GM18873 (cell line): ENCODE results near the gene DUSP28.
A peak's percentile ranks its signal among the peaks of the same experiment; 100 is the strongest.
"Not testable (repeated sequence)": the region's sequence is repeated elsewhere in the genome, so short reads cannot be mapped to it uniquely, and the experiment has no call there.

Experiments
- ATAC-seq: cut with Tn5 transposase; IDR thresholded peaks from one replicate; pipeline ENCODE4 v1.9.1; 2021; ENCODE audit warnings: mild to moderate bottlenecking, moderate library complexity, moderate number of reproducible peaks; ENCODE audit not compliant: unreplicated experiment, low FRiP score

The DUSP28 gene

GRCh38 chr2:240560084-240560479 is at the start of gene DUSP28:
DUSP28 (plus strand) TSS chr2:240560357; CDS start chr2:240560685, 328 bp downstream.
- ATAC-seq = peak; percentile 32

DNA sequence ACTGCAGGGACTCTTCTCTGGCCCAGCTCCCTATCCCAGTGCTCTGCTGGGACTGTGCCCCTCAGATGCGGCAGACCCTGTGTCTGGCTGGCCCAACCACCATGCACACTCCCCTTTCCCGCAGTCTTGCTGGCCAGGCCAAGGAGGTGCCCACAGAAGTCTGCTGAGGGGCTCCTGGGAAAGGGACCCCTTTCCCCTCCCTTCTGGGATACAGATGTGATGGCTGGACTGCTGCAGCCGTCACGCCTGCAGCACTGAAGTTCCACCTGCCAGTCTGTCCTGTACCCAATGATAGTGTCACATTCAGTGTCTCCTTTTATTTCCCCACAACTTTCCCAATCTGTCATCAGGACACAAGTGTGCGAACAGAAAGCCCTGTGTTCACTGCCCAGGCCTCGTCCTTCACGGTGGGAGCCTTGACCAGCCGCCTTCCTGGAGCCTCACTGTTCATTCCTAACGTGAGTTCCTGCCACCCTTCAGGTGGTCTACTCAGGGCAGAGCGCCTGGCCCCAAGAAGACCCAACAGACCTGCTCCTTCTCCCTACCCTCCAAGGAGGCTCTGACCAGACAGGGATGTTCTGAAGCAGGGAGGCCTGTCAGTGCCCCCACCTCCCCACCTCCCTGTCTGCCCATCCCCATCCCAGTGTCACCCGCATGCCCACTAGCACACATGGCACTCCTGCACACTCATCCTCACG is 49.5 kb upstream of the DUSP28 start:
- ATAC-seq = no peak

DNA sequence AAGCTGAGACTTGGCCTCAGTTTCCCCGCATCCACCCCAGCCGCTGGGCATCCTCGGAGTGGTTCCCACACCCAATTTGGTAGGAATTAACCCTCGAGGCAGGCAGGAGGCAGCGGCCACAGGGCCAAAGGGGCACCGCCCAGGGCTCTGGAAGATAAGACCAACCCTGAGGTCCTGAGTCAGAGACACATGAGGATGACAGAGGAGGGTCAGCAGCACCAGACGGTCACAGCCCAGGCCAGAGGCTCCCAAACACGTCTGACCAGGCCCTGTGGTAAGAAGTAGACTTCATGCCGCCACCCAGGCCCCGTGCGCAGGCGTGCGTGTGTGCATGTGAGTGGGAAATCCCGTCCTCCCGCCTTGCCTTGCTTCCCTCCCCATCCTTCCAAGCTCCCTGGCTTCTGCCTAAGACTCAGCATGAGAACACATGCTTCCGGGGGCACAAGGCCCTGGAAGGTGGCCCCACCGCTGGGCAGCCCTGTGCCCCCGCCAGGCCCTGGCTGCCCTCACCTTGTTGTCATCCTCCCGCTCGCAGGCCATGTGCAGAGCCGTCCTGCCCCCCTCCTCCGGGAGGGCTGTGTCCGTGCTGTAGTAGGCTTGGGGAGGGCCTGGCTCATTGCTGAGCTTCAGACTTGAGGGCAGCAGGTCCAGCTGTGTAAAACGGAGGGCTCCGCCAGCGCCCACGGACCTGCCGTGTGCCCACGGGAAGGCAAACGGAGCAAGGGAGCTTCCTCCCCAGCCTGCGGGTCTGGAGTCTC is 48.6 kb upstream of the DUSP28 start:
- ATAC-seq = no peak

DNA sequence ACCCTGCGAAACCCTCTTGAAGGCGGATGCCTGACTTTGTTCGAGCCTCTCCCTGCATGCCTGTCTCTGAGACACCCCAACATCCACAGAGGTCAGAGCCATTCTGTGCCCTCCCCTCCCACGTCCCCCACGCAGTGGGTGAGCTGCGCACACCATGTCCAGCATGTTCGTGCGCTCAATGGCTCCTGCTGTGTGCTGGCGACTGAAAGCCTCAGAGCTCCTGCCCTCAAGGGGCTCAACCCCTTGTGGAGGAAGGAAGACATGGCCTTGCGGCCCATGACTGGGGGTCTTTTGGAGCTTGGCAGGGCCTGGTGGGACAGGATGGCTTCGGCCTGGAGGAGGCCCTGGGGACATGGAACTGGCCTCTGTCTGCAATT is 48.1 kb upstream of the DUSP28 start:
- ATAC-seq = no peak

GRCh38 chr2:240512666-240513535 is 47.3 kb upstream of the DUSP28 start:
- no peak for ATAC-seq

- ATAC-seq = peak; percentile 89
These were observed 46.4 kb upstream of the DUSP28 start for GRCh38 chr2:240513549-240514287.

- no peak for ATAC-seq
These were observed 45.5 kb upstream of the DUSP28 start for GRCh38 chr2:240514631-240515030.

DNA sequence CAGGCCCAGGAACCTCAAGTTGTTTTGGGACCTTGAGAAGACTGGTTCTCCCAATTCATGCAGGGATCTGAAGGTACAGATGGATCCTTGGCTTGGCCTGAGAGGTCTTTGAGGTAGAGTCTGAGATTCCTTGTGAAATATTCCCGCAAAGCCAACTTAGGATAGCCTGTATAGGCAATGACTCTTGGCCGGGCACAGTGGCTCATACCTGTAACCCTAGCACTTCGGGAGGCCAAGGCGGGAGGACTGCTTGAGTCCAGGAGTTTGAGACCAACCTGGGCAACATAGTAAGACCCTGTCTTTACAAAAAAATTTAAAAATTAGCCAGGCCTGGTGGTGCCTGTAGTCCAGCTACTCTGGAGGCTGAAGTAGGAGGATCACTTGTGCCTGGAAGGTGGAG is 42.8 kb upstream of the DUSP28 start:
- no peak for ATAC-seq

DNA sequence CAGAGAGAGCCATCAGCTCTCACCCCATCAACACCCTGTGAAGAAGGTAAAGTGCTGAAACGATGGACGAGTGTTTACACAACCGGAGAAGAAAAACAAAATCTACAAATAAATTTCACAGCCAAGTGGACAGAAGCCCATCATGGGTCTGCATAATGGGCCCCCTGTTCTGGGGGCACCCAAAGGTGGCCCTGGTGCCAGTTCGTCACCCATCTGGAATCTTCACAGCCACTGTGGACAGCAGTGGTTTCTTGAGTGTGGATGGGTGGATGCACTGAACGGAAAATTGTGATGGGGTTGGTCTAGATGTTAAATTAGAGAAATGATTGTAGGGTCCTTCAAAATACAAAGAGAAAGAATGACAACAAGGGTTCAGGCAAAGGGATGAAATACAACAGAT is 41.2 kb upstream of the DUSP28 start:
- ATAC-seq = no peak

- no peak for ATAC-seq
These were observed 40.6 kb upstream of the DUSP28 start for GRCh38 chr2:240519396-240520129.

DNA sequence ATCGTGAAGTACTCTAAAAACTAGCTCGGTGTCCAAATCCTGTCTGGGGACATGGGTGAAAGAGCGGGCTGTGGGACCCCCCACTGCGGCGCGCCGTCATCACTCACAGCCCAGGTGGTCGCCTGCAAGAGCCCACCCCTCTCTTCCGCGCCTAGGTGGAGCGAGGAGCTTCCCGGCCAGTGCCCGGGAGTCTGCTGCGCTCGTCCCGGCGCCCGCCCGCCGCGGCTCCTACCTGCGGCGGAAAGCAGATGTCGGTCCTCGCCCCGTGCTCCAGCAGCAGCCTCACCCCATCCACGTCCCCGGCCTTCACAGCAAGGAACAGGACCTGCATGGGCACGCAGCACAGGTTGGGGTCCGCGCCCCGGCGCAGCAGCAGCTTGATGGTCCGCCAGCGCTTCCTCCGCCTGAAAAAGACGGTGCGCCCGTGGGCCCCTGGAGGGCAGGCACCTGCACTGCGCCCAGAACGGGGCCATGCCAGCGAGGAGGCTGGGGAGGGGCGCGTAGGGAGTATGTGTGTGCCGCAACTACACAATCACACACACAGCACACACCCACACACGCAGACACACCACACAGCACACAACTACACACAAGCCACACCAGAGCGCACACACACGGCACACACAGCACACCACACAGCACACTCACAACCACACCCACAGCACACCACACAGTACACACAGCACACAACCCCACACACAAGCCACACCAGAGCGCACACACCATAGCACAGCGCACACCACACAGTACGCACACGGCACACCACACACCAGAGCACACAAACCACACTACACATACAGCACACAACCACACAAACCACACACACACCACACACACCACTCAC is 39.8 kb upstream of the DUSP28 start:
- no peak for ATAC-seq

DNA sequence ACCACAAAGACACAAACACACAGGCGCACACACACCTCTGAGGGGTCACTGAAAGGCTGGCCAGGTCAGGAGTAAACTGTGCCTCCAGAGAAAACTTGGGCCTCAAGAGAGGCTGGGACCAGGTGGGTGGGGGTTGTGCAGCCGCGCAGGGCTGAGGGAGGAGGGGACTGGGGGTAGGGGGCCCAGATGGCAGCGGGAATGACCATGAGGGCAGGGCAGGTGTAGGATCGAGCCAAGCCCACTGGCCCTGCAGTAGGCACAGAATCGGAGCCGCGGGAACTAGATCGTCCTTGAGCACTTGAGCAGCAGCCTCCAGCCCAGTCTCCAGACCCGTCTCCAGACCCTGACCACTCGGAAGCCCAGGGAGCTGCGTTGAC is 39.2 kb upstream of the DUSP28 start:
- no peak for ATAC-seq

DNA sequence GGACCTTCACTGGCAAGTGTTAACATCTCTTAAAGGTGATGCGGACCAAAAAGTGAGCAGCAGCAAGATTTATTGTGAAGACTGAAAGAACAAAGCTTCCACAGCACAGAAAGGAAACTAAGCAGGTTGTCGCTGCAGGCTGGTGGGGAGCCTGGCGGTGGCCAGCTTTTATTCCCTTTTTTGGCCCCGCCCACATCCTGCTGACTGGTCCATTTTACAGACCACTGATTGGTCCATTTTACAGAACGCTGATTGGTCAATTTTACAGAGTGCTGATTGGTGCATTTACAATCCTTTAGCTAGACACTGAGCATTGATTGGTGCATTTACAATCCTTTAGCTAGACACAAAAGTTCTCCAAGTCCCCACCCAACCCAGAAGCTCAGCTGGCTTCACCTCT is 38.3 kb upstream of the DUSP28 start:
- not testable (repeated sequence) for ATAC-seq

DNA sequence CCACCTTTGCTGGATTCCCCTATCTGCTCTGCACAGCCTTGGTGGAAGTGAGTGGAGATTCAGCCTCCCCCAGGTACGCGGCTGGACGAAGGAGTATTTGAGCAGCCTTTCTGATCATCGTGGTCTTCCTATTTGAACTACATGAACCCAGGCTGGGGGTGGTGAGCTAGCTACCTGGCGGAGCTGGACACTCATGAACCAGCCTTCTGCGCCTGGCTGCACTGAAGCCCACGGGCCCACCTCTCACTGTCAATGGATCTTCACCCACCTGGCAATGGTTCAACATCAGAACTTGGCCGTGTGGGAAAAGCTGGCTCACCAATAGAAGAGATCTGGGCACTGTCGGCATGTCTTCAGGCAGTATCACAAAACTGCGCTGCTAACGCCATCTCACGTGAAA is 37.8 kb upstream of the DUSP28 start:
- ATAC-seq = no peak

DNA sequence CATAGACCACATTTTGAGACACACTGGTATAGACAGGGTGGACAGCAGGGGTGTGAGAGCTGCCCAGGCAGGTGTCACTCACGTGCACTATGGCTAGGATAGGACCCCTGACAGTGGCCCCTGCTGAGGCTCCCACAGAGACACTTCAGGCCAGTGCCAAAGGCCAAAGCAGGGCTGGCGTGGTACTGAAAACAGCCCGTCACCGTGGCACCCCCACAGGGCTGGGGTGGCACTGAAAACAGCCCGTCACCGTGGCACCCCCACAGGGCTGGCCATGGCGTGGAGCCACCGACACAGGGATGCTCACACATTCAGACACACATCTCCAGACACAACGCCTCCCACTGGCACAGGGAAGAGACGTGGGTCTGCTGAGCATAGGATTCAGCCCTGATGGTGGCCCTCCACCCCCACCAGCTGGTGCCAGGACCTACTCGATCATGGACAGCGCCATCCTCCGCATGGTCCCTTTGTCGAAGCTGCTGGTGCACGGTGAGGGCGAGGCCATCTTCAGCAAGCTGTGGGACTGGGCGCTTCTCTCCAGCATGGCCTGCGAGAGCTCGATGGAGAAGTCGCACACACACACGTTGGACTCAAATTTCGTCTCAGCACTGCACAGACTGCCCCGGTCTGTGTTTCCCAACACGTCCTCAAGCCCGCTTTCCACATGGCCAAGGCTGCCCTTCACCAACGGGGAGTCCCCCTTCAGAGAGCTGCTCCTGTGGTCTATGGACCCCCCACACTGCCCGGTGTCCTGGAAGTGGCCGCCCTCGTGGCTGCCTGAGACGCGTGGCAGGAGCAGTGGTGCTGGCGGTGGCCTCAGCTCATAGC is 36.5 kb upstream of the DUSP28 start:
- ATAC-seq = no peak

- ATAC-seq = no peak
These were observed 35.0 kb upstream of the DUSP28 start for GRCh38 chr2:240524963-240525718.

GRCh38 chr2:240525802-240526201 is 34.4 kb upstream of the DUSP28 start:
- no peak for ATAC-seq
